Measurements from ENCODE around the gene PQBP1. TPM values are rescaled to one million over a fixed set of nuclear protein-coding genes. Genes with fewer than 3 reads are reported as not detected.

The PQBP1 gene
- total and polyA plus RNA-seq, 2 of the 13 experiments (the other 11 are each of a cell fraction or from before 2014, with no cell fraction given), result 58.1 to 80.9 TPM

DNA sequence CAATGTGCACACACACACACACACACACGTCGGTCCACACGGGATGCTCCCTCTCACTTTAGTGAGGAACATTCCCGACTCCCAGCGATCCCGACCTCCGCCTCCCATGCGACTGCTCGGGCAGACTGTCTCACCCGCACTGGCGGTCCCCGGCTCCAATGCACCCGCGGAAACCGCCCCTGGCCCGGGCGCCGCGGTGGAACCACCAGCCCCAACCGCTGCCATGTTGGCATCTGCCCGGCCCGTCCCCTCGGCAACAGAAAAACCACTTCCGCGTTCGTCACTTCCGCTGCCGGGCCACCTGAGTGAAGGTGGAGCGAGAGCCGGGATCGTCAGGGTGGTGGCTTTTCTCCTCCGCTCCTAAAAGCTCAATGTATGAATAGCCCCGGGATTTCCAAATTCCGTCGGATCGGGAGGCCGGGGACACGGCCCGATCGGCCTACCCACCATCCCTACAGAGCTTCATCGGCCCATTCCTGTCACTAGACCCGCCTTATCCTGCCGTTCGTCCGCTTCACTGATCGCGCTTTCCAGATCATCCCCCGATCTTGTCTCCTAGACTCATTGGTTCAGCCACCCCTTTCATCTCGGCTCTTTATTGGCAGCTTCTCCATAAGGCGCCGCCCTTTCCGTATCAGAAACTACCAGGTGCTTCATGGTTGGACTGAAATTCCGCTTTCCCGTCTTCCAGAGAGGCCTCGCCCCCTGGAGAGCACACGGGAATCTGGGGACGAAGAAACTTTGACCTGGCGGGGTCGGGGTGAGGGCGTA lies 13.9 kb downstream of the PQBP1 start, which contains the start of gene SLC35A2 (continued):
- TF ChIP-seq PHF21A (CRISPR knock-in tag; IDR thresholded peaks at IDR 0.05), result peak; percentile 37; the same call in 1 of the 2 replicates
- TF ChIP-seq ZNF350 (CRISPR knock-in tag; IDR thresholded peaks at IDR 0.05; ENCODE audit: borderline replicate concordance, low read depth), result peak; percentile 72; the same call in 1 of the 2 replicates
- no peak for TF ChIP-seq ZNF468 (CRISPR knock-in tag; IDR thresholded peaks at IDR 0.05)
- 0 out of 2 replicates have a peak, but pooled peaks have one; percentile 36 for TF ChIP-seq BRD4 (CRISPR knock-in tag; IDR thresholded peaks at IDR 0.05)
- TF ChIP-seq, protein P1, sequence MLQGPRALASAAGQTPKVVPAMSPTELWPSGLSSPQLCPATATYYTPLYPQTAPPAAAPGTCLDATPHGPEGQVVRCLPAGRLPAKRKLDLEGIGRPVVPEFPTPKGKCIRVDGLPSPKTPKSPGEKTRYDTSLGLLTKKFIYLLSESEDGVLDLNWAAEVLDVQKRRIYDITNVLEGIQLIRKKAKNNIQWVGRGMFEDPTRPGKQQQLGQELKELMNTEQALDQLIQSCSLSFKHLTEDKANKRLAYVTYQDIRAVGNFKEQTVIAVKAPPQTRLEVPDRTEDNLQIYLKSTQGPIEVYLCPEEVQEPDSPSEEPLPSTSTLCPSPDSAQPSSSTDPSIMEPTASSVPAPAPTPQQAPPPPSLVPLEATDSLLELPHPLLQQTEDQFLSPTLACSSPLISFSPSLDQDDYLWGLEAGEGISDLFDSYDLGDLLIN (CRISPR knock-in tag; IDR thresholded peaks at IDR 0.05; ENCODE audit: borderline replicate concordance), result no peak
- TF ChIP-seq, protein P2, sequence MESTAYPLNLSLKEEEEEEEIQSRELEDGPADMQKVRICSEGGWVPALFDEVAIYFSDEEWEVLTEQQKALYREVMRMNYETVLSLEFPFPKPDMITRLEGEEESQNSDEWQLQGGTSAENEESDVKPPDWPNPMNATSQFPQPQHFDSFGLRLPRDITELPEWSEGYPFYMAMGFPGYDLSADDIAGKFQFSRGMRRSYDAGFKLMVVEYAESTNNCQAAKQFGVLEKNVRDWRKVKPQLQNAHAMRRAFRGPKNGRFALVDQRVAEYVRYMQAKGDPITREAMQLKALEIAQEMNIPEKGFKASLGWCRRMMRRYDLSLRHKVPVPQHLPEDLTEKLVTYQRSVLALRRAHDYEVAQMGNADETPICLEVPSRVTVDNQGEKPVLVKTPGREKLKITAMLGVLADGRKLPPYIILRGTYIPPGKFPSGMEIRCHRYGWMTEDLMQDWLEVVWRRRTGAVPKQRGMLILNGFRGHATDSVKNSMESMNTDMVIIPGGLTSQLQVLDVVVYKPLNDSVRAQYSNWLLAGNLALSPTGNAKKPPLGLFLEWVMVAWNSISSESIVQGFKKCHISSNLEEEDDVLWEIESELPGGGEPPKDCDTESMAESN (CRISPR knock-in tag; conservative IDR thresholded peaks at IDR 0.05), result 0 out of 2 replicates have a peak, but pooled peaks have one; percentile 19
- peak; percentile 36; the same call in 1 of the 2 replicates for TF ChIP-seq IRF2 (CRISPR knock-in tag; IDR thresholded peaks at IDR 0.05)
- TF ChIP-seq, protein P3, sequence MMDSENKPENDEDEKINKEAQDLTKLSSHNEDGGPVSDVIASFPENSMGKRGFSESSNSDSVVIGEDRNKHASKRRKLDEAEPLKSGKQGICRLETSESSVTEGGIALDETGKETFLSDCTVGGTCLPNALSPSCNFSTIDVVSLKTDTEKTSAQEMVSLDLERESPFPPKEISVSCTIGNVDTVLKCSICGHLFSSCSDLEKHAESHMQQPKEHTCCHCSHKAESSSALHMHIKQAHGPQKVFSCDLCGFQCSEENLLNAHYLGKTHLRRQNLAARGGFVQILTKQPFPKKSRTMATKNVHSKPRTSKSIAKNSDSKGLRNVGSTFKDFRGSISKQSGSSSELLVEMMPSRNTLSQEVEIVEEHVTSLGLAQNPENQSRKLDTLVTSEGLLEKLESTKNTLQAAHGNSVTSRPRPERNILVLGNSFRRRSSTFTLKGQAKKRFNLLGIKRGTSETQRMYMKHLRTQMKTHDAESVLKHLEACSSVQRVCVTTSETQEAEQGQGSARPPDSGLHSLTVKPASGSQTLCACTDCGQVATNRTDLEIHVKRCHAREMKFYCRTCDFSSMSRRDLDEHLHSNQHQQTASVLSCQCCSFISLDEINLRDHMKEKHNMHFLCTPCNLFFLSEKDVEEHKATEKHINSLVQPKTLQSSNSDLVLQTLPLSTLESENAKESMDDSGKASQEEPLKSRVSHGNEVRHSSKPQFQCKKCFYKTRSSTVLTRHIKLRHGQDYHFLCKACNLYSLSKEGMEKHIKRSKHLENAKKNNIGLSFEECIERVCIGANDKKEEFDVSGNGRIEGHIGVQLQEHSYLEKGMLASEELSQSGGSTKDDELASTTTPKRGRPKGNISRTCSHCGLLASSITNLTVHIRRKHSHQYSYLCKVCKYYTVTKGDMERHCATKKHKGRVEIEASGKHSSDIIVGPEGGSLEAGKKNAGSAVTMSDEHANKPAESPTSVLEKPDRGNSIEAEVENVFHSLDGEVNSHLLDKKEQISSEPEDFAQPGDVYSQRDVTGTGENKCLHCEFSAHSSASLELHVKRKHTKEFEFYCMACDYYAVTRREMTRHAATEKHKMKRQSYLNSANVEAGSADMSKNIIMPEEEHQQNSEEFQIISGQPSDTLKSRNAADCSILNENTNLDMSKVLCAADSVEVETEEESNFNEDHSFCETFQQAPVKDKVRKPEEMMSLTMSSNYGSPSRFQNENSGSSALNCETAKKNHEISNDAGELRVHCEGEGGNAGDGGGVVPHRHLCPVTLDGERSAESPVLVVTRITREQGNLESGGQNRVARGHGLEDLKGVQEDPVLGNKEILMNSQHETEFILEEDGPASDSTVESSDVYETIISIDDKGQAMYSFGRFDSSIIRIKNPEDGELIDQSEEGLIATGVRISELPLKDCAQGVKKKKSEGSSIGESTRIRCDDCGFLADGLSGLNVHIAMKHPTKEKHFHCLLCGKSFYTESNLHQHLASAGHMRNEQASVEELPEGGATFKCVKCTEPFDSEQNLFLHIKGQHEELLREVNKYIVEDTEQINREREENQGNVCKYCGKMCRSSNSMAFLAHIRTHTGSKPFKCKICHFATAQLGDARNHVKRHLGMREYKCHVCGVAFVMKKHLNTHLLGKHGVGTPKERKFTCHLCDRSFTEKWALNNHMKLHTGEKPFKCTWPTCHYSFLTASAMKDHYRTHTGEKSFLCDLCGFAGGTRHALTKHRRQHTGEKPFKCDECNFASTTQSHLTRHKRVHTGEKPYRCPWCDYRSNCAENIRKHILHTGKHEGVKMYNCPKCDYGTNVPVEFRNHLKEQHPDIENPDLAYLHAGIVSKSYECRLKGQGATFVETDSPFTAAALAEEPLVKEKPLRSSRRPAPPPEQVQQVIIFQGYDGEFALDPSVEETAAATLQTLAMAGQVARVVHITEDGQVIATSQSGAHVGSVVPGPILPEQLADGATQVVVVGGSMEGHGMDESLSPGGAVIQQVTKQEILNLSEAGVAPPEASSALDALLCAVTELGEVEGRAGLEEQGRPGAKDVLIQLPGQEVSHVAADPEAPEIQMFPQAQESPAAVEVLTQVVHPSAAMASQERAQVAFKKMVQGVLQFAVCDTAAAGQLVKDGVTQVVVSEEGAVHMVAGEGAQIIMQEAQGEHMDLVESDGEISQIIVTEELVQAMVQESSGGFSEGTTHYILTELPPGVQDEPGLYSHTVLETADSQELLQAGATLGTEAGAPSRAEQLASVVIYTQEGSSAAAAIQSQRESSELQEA (CRISPR knock-in tag; IDR thresholded peaks at IDR 0.05; ENCODE audit: not compliant biosample characterization), result no peak
- TF ChIP-seq KMT2B (CRISPR knock-in tag; IDR thresholded peaks at IDR 0.05), result peak; percentile 54
- TF ChIP-seq, protein P4, sequence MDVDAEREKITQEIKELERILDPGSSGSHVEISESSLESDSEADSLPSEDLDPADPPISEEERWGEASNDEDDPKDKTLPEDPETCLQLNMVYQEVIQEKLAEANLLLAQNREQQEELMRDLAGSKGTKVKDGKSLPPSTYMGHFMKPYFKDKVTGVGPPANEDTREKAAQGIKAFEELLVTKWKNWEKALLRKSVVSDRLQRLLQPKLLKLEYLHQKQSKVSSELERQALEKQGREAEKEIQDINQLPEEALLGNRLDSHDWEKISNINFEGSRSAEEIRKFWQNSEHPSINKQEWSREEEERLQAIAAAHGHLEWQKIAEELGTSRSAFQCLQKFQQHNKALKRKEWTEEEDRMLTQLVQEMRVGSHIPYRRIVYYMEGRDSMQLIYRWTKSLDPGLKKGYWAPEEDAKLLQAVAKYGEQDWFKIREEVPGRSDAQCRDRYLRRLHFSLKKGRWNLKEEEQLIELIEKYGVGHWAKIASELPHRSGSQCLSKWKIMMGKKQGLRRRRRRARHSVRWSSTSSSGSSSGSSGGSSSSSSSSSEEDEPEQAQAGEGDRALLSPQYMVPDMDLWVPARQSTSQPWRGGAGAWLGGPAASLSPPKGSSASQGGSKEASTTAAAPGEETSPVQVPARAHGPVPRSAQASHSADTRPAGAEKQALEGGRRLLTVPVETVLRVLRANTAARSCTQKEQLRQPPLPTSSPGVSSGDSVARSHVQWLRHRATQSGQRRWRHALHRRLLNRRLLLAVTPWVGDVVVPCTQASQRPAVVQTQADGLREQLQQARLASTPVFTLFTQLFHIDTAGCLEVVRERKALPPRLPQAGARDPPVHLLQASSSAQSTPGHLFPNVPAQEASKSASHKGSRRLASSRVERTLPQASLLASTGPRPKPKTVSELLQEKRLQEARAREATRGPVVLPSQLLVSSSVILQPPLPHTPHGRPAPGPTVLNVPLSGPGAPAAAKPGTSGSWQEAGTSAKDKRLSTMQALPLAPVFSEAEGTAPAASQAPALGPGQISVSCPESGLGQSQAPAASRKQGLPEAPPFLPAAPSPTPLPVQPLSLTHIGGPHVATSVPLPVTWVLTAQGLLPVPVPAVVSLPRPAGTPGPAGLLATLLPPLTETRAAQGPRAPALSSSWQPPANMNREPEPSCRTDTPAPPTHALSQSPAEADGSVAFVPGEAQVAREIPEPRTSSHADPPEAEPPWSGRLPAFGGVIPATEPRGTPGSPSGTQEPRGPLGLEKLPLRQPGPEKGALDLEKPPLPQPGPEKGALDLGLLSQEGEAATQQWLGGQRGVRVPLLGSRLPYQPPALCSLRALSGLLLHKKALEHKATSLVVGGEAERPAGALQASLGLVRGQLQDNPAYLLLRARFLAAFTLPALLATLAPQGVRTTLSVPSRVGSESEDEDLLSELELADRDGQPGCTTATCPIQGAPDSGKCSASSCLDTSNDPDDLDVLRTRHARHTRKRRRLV (CRISPR knock-in tag; IDR thresholded peaks at IDR 0.05), result no peak
- TF ChIP-seq DMAP1 (CRISPR knock-in tag; IDR thresholded peaks at IDR 0.05), result peak; percentile 60; the same call in 1 of the 2 replicates
- peak; percentile 70 for TF ChIP-seq RFX1 (IDR thresholded peaks at IDR 0.05)
